ENCODE results near the gene GASK1A. TPM values are rescaled to one million over a fixed set of nuclear protein-coding genes. Genes with fewer than 3 reads are reported as not detected.

GASK1A gene
- total RNA-seq (2021), result 1.4 and 1.9 TPM in 2 replicates
- percentile 45 among the genes with signal in this experiment for Bru-seq, nascent RNA
- BruChase-seq, experiment 1, labeled RNA remaining after a 2-hour chase, result percentile 52 among the genes with signal in this experiment
- percentile 55 among the genes with signal in this experiment for BruChase-seq, experiment 2, labeled RNA remaining after a 6-hour chase
- long read RNA-seq, result 0 reads

DNA sequence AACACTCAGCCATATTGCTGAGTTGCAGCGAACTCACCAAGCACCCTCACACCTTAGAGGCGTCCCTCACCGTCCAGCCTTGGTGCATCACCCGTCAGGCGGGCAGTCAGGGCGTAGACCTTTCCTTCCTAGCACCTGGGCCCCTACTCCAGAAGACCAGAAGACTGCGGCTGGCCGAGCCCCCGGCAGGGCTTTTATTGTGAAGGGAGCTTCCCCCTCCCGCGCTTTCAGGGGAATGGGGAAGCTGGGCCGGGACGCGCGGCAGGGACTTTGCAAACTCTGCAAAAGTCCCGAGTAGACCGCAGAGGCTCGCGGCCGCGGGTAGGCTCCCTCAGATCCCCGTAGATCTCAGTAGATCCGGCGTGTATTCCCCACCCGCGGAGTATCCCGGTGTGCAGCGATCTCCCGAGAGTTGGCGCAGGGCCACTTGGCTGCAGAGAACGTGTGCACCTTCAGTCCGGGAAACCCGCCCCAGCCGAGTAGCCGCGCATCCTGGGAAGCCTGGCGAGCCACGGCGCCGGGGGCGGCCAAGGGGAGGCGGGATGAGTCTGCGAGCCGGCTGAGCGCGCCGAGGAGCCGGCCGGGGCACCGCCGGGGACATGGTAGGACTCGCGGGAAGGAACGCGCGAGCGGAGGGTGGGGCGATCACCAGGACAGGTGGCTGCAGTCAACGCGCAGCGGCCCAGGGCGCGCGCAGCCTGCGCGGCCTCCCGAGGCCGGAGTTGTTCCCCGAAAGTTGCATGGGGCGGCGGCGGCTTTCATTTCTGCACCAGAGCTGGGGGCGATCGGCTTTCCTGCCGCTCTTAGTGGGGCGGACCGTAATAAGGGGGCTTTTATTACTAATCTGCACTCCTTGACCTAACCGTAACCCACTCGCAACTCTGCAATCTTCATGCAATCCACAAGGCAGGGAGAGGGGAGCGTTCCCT is at the start of gene GASK1A:
Gene GASK1A (plus strand): TSS at position 268 of the 929 bp plus-strand sequence. CDS start 332 bp downstream, at position 600.
- ChIA-PET CTCF (no interaction called here), POLR2A (ENCODE audit: low non-redundant PET) (interaction anchor here (0.7 kb wide), 1 partner anchor 174 kb away, joined by 3 read pairs; no protein-coding TSS in a partner anchor)
- BruUV-seq (replicated peaks), result no TSS peak
- Histone ChIP-seq H3K4me1 (ENCODE audit: insufficient read depth, low read length, poor library complexity, severe bottlenecking) (no peaks in the 10 kb centered on the region), H3K36me3 (ENCODE audit: insufficient read depth, low read length, poor library complexity, severe bottlenecking) (no peaks in the 10 kb centered on the region), H3K27me3 (replicated peaks; ENCODE audit: insufficient read depth, low read depth, low read length, poor library complexity) (peaks cover 9% of the 10 kb centered on the region), H3K4me3 (ENCODE audit: low read depth, low read length, poor library complexity, severe bottlenecking) (peak within 1 kb of the TSS; percentile 32), H3K27ac (ENCODE audit: low read depth, low read length, poor library complexity, severe bottlenecking) (no peak within 1 kb of the TSS), H3K9me3 (ENCODE audit: low read depth, low read length, poor library complexity, severe bottlenecking) (no peaks in the 10 kb centered on the region)
- intact Hi-C loops (cut with micrococcal nuclease; ENCODE audit: unreplicated experiment), result loop anchor here (5.0 kb wide), 1 partner anchor 523 kb away; no protein-coding TSS in a partner anchor
- TF ChIP-seq EZH2 (IDR thresholded peaks at IDR 0.05; ENCODE audit: borderline replicate concordance, low read depth, low read length, poor library complexity, severe bottlenecking), result no peak
- TF ChIP-seq CTCF (conservative IDR thresholded peaks at IDR 0.05; ENCODE audit: low read depth, low read length), result no peak
- DNase-seq (ENCODE audit: low spot score), result peak; percentile 9

DNA sequence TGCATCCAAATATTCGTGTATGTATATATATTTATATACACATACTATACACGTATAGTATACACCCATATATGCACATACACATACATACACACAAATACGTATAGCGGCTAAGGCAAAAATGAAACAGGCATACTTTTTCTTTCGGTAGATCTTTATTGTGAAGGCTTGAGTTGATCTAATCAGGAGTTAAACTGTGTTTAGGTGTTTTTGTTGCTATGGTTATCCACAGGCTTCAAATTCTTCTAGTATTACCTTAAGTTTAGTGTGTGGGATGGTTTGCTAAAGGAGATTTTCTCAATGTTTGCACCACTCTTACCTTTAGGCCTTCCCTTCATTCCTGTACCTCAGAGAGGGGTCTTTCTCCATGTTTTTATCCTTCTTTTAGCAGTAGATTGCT is 45.0 kb upstream of the GASK1A start:
- TF ChIP-seq CTCF (conservative IDR thresholded peaks at IDR 0.05; ENCODE audit: low read depth, low read length) (no peak), EZH2 (IDR thresholded peaks at IDR 0.05; ENCODE audit: borderline replicate concordance, low read depth, low read length, poor library complexity, severe bottlenecking) (no peak)
- Histone ChIP-seq H3K4me3 (ENCODE audit: low read depth, low read length, poor library complexity, severe bottlenecking) (no peak overlapping the region), H3K27me3 (replicated peaks; ENCODE audit: insufficient read depth, low read depth, low read length, poor library complexity) (no peaks in the 10 kb centered on the region), H3K9me3 (ENCODE audit: low read depth, low read length, poor library complexity, severe bottlenecking) (no peaks in the 10 kb centered on the region), H3K36me3 (ENCODE audit: insufficient read depth, low read length, poor library complexity, severe bottlenecking) (no peaks in the 10 kb centered on the region), H3K27ac (ENCODE audit: low read depth, low read length, poor library complexity, severe bottlenecking) (no peak overlapping the region), H3K4me1 (ENCODE audit: insufficient read depth, low read length, poor library complexity, severe bottlenecking) (no peaks in the 10 kb centered on the region)
- intact Hi-C loops (cut with micrococcal nuclease; ENCODE audit: unreplicated experiment), result no loop called here
- no TSS peak for BruUV-seq (replicated peaks)
- CTCF ChIA-PET, result no interaction called here
- DNase-seq (ENCODE audit: low spot score), result no peak
- POLR2A ChIA-PET (ENCODE audit: low non-redundant PET), result no interaction called here

- Histone ChIP-seq H3K9me3 (ENCODE audit: low read depth, low read length, poor library complexity, severe bottlenecking) (no peaks in the 10 kb centered on the region), H3K4me1 (ENCODE audit: insufficient read depth, low read length, poor library complexity, severe bottlenecking) (no peaks in the 10 kb centered on the region), H3K36me3 (ENCODE audit: insufficient read depth, low read length, poor library complexity, severe bottlenecking) (no peaks in the 10 kb centered on the region), H3K27me3 (replicated peaks; ENCODE audit: insufficient read depth, low read depth, low read length, poor library complexity) (no peaks in the 10 kb centered on the region), H3K4me3 (ENCODE audit: low read depth, low read length, poor library complexity, severe bottlenecking) (no peak overlapping the region), H3K27ac (ENCODE audit: low read depth, low read length, poor library complexity, severe bottlenecking) (no peak overlapping the region)
- no TSS peak for BruUV-seq (replicated peaks)
- TF ChIP-seq EZH2 (IDR thresholded peaks at IDR 0.05; ENCODE audit: borderline replicate concordance, low read depth, low read length, poor library complexity, severe bottlenecking) (no peak), CTCF (conservative IDR thresholded peaks at IDR 0.05; ENCODE audit: low read depth, low read length) (no peak)
- intact Hi-C loops (cut with micrococcal nuclease; ENCODE audit: unreplicated experiment), result no loop called here
- ChIA-PET POLR2A (ENCODE audit: low non-redundant PET) (no interaction called here), CTCF (no interaction called here)
- DNase-seq (ENCODE audit: low spot score), result no peak
These were observed 44.2 kb upstream of the GASK1A start for GRCh38 chr3:42934910-42935309.

All from A673 (cell line).